Activated naive CD4-positive, alpha-beta T cell treated with Interleukin-2 at 50 U/mL for 16 hours (primary cell): Measurements from ENCODE around the gene RANBP17.
"Not testable (repeated sequence)": the region's sequence is repeated elsewhere in the genome, so short reads cannot be mapped to it uniquely, and the experiment has no call there.

Experiments
- DNase-seq: peaks from one replicate; pipeline ENCODE4 v3.0.0-alpha.2; 2020

RANBP17 gene

GRCh38 chr5:170870390-170870789 lies 8.6 kb downstream of the RANBP17 start:
- DNase-seq: not testable (repeated sequence)

GRCh38 chr5:170874017-170874416 lies 12.2 kb downstream of the RANBP17 start:
- no peak for DNase-seq

GRCh38 chr5:170875811-170876210 lies 14.0 kb downstream of the RANBP17 start:
- no peak for DNase-seq

DNA sequence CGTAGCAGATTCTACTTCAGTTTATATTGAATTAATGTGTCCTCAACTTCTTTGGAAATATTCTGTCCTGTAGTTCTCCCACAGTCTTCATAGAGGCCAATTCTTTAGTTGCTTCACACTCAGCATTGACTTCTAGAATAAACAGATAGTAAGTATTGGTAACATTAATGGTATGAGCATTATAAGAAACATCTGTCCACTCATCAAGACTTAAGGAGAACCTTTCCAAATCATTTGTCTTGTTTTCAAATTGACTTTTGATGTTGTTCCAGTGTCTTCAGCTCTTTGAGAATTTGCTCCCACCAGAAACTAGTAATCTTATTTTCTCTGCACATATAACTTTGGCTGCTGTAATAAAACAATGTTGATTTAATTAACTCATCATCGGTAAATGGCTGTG lies 18.3 kb downstream of the RANBP17 start:
- no peak for DNase-seq

- DNase-seq: no peak
These were observed 20.5 kb downstream of the RANBP17 start for GRCh38 chr5:170882345-170882744.

DNA sequence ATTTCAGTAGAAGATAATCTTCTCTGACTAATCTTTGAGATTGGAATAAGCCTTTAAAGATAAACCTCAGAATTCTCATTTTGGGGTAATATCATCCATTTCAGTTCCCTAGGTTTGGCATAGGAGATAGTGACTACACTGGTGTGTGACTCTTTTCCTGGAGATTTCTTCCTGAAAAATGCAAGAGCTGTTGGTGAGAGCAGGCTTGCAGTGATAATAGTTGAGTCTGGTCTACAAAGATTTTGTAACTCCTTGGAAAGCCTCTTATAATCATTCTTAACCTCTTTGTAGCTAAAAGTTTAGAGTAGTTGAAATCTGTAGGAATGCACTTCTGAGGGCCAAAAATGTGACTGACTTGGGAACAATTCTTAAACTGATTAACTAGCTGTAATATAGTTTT lies 23.4 kb downstream of the RANBP17 start:
- no peak for DNase-seq

- no peak for DNase-seq
These were observed 24.0 kb downstream of the RANBP17 start for GRCh38 chr5:170885809-170886208.

- no peak for DNase-seq
These were observed 24.5 kb downstream of the RANBP17 start for GRCh38 chr5:170886210-170886894.

DNA sequence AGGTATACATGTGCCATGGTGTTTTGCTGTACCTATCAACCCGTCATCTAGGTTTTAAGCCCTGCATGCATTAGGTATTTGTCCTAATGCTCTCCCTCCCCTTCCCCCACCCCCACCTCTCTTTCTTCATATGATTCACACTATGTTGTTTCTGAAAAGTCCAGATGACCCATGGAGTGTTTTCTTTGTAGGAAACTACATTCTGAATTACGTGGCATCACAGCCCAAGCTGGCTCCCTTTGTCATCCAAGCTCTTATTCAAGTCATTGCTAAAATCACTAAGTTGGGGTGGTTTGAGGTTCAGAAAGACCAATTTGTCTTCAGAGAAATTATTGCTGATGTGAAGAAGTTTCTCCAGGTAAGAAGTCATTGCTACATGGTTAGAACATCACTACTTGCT lies 30.4 kb downstream of the RANBP17 start:
- DNase-seq: no peak

DNA sequence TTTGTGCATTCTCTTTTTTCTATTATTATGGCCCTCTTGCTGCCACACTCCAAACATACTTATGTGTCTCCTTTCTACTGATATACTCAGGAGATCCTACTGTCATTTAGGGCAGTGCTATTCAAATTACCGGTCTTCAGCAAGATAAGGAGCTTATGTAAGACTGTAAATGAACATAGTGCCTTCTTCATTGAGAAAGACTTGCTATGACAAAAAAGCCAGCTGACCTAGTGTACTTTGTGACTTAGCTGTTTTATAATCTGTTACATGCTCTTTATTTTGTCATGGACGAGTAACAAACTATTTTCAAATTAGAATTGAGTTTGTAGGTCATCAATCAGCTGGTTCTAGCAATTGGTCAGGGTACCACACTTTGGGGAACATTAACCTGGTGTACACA lies 32.8 kb downstream of the RANBP17 start:
- DNase-seq: no peak

DNA sequence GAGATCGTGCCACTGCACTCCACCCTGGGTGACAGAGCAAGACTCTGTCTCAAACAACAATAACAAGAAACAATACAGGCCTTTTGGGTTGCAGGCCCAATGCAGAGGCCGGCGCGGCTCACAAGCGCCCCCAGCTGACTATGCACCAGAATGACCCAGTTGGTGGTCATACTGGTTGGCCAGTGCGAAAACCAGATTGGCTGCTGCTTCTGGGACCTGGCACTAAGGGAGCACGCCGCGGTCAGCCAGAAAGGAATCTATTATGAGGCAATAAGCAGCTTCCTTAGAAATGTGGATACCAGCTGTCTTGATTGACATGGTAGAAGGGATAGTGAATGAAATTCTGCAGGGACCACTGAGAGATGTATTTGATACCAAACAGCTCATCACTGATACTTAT lies 35.0 kb downstream of the RANBP17 start:
- no peak for DNase-seq

GRCh38 chr5:170903075-170903474 lies 41.3 kb downstream of the RANBP17 start:
- DNase-seq: no peak

DNA sequence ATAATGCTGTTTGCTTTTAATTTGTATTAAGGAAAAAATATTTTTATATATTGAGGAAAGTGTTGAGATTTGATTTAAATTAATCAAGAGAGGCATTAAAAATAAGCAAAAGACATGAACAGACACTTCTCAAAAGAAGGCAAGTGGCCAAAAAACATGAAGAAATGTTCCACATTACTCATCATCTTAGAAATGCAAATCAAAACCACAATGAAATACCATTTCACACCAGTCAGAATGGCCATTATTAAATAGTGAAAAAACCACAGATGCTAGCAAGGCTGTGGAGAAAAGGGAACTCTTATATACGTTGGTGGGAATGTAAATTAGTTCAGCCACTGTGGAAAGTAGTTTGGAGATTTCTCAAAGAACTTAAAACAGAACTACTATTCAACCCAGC lies 45.9 kb downstream of the RANBP17 start:
- no peak for DNase-seq

- DNase-seq: no peak
These were observed 51.8 kb downstream of the RANBP17 start for GRCh38 chr5:170913573-170913972.

DNA sequence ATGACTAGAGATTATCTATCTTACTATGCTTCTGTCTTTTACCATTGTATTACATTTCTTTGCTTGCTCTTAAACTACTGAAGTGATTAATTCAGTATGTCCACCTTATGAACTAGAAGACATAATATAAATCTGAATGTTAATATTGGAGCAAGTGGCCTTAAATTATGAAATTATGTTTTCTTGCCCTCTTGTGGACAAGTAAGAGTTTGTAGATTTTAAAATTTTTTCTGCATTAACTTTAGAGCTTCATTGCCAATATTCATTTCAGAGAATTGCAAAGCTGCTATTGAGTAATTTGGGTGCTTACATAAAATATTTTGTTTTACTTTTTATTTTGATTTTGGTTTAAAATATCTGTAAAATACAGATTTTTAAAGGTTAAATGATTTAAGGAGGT lies 55.3 kb downstream of the RANBP17 start:
- no peak for DNase-seq

DNA sequence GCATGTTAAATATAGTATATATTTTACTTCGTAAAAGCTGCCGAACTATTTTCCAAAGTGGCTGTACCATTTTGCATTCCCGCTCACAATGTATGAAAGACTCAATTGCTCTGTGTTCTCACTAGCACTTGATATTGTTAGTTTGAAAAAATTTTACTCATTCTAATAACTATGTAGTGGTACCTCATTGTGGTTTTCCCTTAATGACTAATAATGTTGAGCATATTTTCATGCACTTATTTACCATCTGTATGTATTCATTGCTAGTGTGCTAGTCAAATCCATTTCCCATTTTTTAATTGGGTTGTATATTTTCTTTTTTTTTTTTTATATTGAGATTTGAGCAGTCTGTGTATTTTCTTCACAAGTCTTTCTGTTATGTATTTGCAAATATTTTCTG lies 58.4 kb downstream of the RANBP17 start:
- no peak for DNase-seq

- DNase-seq: not testable (repeated sequence)
These were observed 60.5 kb downstream of the RANBP17 start for GRCh38 chr5:170922331-170922730.

GRCh38 chr5:170923910-170924620 lies 62.2 kb downstream of the RANBP17 start:
- DNase-seq: no peak

DNA sequence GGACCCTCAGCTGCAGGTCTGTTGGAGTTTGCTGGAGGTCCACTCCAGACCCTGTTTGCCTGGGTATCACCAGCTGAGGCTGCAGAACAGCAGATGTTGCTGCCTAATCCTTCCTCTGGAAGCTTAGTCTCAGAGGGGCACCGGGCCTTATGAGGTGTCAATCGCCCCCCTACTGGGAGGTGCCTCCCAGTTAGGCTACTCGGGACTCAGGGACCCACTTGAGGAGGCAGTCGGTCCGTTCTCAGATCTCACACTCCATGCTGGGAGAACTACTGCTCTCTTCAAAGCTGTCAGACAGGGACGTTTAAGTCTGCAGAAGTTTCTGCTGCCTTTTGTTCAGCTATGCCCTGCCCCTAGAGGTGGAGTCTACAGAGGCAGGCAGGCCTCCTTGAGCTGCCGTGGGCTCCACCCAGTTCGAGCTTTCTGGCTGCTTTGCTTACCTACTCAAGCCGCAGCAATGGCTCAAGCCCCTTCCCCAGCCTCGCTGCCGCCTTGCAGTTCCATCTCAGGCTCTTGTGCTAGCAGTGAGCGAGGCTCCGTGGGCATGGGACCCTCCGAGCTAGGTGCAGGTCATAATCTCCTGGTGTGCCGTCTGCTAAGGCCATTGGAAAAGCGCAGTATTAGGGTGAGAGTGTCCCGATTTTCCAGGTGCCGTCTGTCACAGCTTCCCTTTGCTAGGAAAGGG lies 73.9 kb downstream of the RANBP17 start:
- not testable (repeated sequence) for DNase-seq

DNA sequence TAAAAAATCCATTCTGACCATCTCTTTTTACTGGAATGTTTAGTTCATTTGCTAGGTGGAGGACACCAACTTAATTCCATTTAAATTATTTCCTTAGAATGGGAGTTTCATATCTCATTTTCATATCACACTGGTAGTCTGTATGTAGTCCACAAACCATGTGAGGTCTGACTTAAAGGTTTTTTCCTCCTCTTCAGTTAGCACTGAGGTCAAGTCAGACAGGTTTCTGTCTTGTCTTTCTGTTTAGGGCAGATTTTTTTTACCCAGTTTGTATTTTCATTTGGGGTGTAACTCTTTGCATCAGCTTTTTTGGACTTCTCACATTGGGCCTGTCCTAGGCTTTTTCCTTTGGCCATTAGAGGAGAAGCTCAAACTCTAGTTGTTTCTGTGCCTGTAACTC lies 75.3 kb downstream of the RANBP17 start:
- DNase-seq: no peak

DNA sequence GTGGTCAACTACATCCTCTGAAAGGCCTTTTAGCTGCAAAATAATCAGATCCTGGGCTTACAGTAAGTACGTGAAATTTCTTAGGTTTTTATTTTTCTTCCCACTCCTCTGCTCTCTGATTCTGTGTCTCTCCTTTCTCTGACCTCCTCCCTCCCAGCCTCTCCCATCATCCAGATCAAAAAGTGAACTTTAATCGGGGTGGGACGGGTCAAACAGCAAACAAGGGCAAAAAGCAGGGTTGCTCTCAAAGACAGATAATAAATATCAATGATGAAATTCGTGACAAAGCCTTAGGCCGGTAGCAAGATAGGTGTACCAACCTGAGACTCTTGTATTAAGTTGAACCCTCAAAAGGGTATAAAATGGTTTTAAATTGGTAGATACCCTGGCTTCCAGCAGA lies 76.1 kb downstream of the RANBP17 start:
- no peak for DNase-seq

- no peak for DNase-seq
These were observed 77.4 kb downstream of the RANBP17 start for GRCh38 chr5:170939178-170939577.

GRCh38 chr5:170941788-170942187 lies 80.0 kb downstream of the RANBP17 start:
- no peak for DNase-seq

DNA sequence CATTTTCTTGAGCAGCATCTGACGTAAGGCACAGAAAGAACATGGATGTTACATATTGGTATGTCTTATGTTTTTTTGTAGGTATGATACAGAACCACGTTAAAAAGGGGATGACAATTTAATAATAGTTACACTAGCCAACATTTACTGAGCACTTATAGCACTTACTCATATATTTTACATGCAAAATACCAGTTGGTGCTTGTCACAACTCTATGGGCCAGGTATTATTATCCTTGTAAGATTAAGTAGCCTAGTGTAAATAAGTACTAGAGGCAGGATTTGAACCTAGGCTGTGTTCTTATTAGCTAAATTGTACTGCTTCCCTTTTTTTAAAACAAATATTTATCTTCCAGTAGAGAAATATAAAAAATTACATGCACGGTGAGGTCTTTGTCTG lies 83.5 kb downstream of the RANBP17 start:
- DNase-seq: no peak
